HL-60 (cell line): ENCODE measurements around the gene TSPO.

Experiments used
- GABPA ChIP-seq: IDR thresholded peaks from 2 replicates; pipeline ENCODE4 v1.6.1; 2012; ENCODE audit warnings: low read depth
- POLR2AphosphoS5 ChIP-seq: IDR thresholded peaks from 2 replicates; pipeline ENCODE4 v1.6.1; 2012; ENCODE audit warnings: low read depth
- TF ChIP-seq, protein P1 (sequence below): IDR thresholded peaks from one replicate; pipeline ENCODE4 v1.5.1; 2011; ENCODE audit warnings: low read length, control low read depth, inconsistent platforms; ENCODE audit not compliant: insufficient read depth
- TF ChIP-seq, protein P2 (sequence below): IDR thresholded peaks from 2 replicates; pipeline ENCODE4 v1.6.1; 2012; ENCODE audit warnings: low read depth; ENCODE audit not compliant: insufficient replicate concordance

DNA sequence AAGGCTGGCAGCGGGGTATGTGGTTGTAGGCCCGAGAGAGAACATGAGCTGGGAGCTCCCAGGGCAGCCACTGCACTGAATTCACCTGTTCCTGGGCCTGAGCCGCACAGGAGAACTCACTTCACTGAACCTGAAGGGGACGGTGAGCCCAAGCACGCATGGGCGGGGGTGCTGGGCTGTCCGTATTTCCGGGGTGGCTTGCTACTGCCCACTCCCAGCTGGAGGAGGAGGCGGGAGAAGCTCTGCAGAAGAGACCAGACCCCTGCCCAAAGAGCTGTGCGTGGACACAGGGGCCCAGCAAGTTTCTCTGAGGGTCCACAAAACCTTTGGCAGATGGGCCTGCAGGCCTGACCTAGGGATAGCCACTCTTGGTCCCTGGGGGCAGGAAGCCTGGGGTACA lies 30.8 kb downstream of the TSPO start:
- TF ChIP-seq, protein P1, sequence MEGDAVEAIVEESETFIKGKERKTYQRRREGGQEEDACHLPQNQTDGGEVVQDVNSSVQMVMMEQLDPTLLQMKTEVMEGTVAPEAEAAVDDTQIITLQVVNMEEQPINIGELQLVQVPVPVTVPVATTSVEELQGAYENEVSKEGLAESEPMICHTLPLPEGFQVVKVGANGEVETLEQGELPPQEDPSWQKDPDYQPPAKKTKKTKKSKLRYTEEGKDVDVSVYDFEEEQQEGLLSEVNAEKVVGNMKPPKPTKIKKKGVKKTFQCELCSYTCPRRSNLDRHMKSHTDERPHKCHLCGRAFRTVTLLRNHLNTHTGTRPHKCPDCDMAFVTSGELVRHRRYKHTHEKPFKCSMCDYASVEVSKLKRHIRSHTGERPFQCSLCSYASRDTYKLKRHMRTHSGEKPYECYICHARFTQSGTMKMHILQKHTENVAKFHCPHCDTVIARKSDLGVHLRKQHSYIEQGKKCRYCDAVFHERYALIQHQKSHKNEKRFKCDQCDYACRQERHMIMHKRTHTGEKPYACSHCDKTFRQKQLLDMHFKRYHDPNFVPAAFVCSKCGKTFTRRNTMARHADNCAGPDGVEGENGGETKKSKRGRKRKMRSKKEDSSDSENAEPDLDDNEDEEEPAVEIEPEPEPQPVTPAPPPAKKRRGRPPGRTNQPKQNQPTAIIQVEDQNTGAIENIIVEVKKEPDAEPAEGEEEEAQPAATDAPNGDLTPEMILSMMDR, result no peak
- TF ChIP-seq, protein P2, sequence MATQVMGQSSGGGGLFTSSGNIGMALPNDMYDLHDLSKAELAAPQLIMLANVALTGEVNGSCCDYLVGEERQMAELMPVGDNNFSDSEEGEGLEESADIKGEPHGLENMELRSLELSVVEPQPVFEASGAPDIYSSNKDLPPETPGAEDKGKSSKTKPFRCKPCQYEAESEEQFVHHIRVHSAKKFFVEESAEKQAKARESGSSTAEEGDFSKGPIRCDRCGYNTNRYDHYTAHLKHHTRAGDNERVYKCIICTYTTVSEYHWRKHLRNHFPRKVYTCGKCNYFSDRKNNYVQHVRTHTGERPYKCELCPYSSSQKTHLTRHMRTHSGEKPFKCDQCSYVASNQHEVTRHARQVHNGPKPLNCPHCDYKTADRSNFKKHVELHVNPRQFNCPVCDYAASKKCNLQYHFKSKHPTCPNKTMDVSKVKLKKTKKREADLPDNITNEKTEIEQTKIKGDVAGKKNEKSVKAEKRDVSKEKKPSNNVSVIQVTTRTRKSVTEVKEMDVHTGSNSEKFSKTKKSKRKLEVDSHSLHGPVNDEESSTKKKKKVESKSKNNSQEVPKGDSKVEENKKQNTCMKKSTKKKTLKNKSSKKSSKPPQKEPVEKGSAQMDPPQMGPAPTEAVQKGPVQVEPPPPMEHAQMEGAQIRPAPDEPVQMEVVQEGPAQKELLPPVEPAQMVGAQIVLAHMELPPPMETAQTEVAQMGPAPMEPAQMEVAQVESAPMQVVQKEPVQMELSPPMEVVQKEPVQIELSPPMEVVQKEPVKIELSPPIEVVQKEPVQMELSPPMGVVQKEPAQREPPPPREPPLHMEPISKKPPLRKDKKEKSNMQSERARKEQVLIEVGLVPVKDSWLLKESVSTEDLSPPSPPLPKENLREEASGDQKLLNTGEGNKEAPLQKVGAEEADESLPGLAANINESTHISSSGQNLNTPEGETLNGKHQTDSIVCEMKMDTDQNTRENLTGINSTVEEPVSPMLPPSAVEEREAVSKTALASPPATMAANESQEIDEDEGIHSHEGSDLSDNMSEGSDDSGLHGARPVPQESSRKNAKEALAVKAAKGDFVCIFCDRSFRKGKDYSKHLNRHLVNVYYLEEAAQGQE, result no peak
- TF ChIP-seq POLR2AphosphoS5, result no peak
- no peak for TF ChIP-seq GABPA
